HepG2 (cell line): Measurements from ENCODE around the gene GATM. TPM values are rescaled to one million over a fixed set of nuclear protein-coding genes. Genes with fewer than 3 reads are reported as not detected.

Experiments used
- AHR ChIP-seq: IDR thresholded peaks from 2 replicates; pipeline ENCODE4 v1.6.1; 2018; ENCODE audit warnings: missing genetic modification reagents, missing compliant biosample characterization
- AKAP8 ChIP-seq: sonication (generic); formaldehyde crosslinking; IDR thresholded peaks from 2 replicates; pipeline ENCODE4 v1.5.1; 2020; ENCODE audit warnings: mild to moderate bottlenecking, missing genetic modification reagents
- CAMTA2 ChIP-seq: sonication (generic); formaldehyde crosslinking; IDR thresholded peaks from 2 replicates; pipeline ENCODE4 v1.4.0; 2020; ENCODE audit warnings: mild to moderate bottlenecking, missing genetic modification reagents, borderline replicate concordance
- FIP1L1 ChIP-seq: fragments of 200-400 bp; formaldehyde crosslinking; IDR thresholded peaks from 2 replicates; pipeline ENCODE4 v1.6.1; 2018; ENCODE audit warnings: low read depth, mild to moderate bottlenecking, low read length, moderate library complexity, borderline replicate concordance; ENCODE audit not compliant: insufficient read depth
- GATAD1 ChIP-seq: IDR thresholded peaks from 2 replicates; pipeline ENCODE4 v1.6.1; 2016; ENCODE audit warnings: missing genetic modification reagents, missing compliant biosample characterization
- IKZF1 ChIP-seq: fragments of 450-650 bp; IDR thresholded peaks from 2 replicates; pipeline ENCODE4 v1.7.1; 2016
- NFE2L2 ChIP-seq: fragments of 150-350 bp; IDR thresholded peaks from 2 replicates; pipeline ENCODE4 v1.6.1; 2014; ENCODE audit warnings: low read length
- PAWR ChIP-seq: sonication (generic); formaldehyde crosslinking; IDR thresholded peaks from 2 replicates; pipeline ENCODE4 v1.4.0; 2020; ENCODE audit warnings: missing genetic modification reagents, mild to moderate bottlenecking, borderline replicate concordance
- SAFB2 ChIP-seq: sonication (generic); formaldehyde crosslinking; IDR thresholded peaks from 2 replicates; pipeline ENCODE4 v1.5.1; 2020; ENCODE audit warnings: missing genetic modification reagents, low read depth, mild to moderate bottlenecking, borderline replicate concordance
- SALL1 ChIP-seq: sonication (generic); formaldehyde crosslinking; IDR thresholded peaks from 2 replicates; pipeline ENCODE4 v1.8.0; 2022; ENCODE audit warnings: mild to moderate bottlenecking, missing genetic modification reagents
- SP1 ChIP-seq, 2 experiments: fragments of 450-650 bp in 1 of 2; sonication (generic) in 1 of 2; formaldehyde crosslinking in 1 of 2; IDR thresholded peaks; 2 replicates each; pipeline versions ENCODE4 v1.4.0 to v1.6.1; 2016 to 2020; ENCODE audit warnings: missing genetic modification reagents in 1 of 2
- TAF1 ChIP-seq: sonication (generic); formaldehyde crosslinking; IDR thresholded peaks from 2 replicates; pipeline ENCODE4 v1.4.0; 2020; ENCODE audit warnings: missing genetic modification reagents
- XRCC5 ChIP-seq: fragments of 200-400 bp; formaldehyde crosslinking; optimal IDR thresholded peaks from 2 replicates; pipeline ENCODE3; 2017; ENCODE audit warnings: mild to moderate bottlenecking, low read length
- ZMYM4 ChIP-seq: sonication (generic); formaldehyde crosslinking; IDR thresholded peaks from 2 replicates; pipeline ENCODE4 v1.8.1; 2023; ENCODE audit warnings: mild to moderate bottlenecking, missing genetic modification reagents
- ZNF180 ChIP-seq: sonication (generic); formaldehyde crosslinking; IDR thresholded peaks from 2 replicates; pipeline ENCODE4 v1.4.0; 2020; ENCODE audit warnings: low read depth, missing genetic modification reagents, borderline replicate concordance
- ZNF792 ChIP-seq: IDR thresholded peaks from 2 replicates; pipeline ENCODE4 v1.6.1; 2016
- polyA plus RNA-seq, 8 experiments: library from polyadenylated mRNA; depleted of rRNA in 3 of 8; stranded (reverse) in 7 of 8; unstranded in 1 of 8; fragments of >200 nt; fragmentation: Illumina TruSeq in 4 of 8; extraction: Trizol in 4 of 8; gene quantifications; 2 replicates each; pipeline versions ENCODE4 v1.2.1 to v1.2.3, GENCODE V29; 2011 to 2016; ENCODE audit warnings: low read depth in 4 of 8, missing spikeins in 1 of 8, mixed read lengths in 1 of 8; ENCODE audit not compliant: insufficient read depth in 1 of 8
- total RNA-seq, 5 experiments: library from RNA; depleted of rRNA; stranded (reverse); fragments of >200 nt; fragmentation: Illumina TruSeq; extraction: Trizol; gene quantifications; 2 replicates each; pipeline ENCODE4 v1.2.3, GENCODE V29; 2016; ENCODE audit warnings: low read depth in 1 of 5
- TF ChIP-seq, protein P1 (sequence below): IDR thresholded peaks from 2 replicates; pipeline ENCODE4 v1.6.1; 2016; ENCODE audit warnings: missing compliant biosample characterization, missing genetic modification reagents, borderline replicate concordance
- TF ChIP-seq, protein P2 (sequence below): sonication (generic); formaldehyde crosslinking; IDR thresholded peaks from 2 replicates; pipeline ENCODE4 v1.4.0; 2020; ENCODE audit warnings: missing genetic modification reagents, borderline replicate concordance
- TF ChIP-seq, protein P3 (sequence below): sonication (generic); formaldehyde crosslinking; IDR thresholded peaks from 2 replicates; pipeline ENCODE4 v1.5.1; 2020; ENCODE audit warnings: mild to moderate bottlenecking, missing genetic modification reagents, moderate library complexity
- TF ChIP-seq, protein P4 (sequence below): sonication (generic); formaldehyde crosslinking; IDR thresholded peaks from 2 replicates; pipeline ENCODE4 v1.4.0; 2020; ENCODE audit warnings: low read depth, mild to moderate bottlenecking, missing genetic modification reagents
- TF ChIP-seq, protein P5 (sequence below): sonication (generic); formaldehyde crosslinking; IDR thresholded peaks from 2 replicates; pipeline ENCODE4 v1.5.1; 2020; ENCODE audit warnings: missing genetic modification reagents, mild to moderate bottlenecking, borderline replicate concordance
- TF ChIP-seq, protein P6 (sequence below): sonication (generic); formaldehyde crosslinking; IDR thresholded peaks from 2 replicates; pipeline ENCODE4 v1.9.0; 2022; ENCODE audit warnings: missing genetic modification reagents, mild to moderate bottlenecking, borderline replicate concordance

Gene GATM
- total and polyA plus RNA-seq, 2 of the 13 experiments (the other 11 are each of a cell fraction or from before 2014, with no cell fraction given): 2.1 to 16.8 TPM

DNA sequence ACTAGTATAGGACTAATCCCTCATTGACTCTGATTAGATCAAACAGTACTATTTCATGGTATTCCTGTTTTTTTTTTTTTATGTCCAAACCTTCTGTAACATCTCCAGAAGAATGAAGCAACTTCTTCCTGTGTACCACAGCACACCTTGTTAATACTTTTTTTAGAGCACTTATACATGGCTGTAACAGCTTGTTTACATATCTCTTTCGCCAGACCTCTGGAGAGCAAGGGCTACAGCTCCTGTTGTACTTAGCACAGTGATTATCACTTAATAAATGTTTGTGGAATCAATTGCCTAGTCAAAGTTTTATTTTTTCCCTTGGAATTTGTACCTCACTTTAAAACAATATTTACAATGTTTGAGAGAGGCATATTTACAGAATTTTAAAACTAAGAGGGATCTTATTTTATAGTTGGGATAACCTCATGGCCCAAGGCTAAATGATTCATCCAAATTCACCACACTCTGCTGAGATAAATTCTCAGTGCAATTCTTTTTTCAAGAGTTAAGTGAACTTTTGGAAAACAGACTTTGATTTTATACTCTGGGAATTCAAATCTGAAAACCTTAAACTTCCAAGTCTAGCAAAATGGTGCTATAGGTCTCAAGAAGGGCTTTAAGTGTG lies 9.2 kb upstream of the GATM start (continued):
- TF ChIP-seq, protein P1, sequence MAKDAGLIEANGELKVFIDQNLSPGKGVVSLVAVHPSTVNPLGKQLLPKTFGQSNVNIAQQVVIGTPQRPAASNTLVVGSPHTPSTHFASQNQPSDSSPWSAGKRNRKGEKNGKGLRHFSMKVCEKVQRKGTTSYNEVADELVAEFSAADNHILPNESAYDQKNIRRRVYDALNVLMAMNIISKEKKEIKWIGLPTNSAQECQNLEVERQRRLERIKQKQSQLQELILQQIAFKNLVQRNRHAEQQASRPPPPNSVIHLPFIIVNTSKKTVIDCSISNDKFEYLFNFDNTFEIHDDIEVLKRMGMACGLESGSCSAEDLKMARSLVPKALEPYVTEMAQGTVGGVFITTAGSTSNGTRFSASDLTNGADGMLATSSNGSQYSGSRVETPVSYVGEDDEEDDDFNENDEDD (CRISPR knock-in tag): no peak
- TF ChIP-seq SAFB2 (no peak), AKAP8 (CRISPR knock-in tag) (no peak), NFE2L2 (no peak), PAWR (no peak), SALL1 (CRISPR knock-in tag) (peak; percentile 62; the same call in 1 of the 2 replicates), SP1 (IDR thresholded peaks at IDR 0.05) (no peak), SP1 (CRISPR knock-in tag; IDR thresholded peaks at IDR 0.05) (no peak), GATAD1 (0 out of 2 replicates have a peak, but pooled peaks have one; percentile 17), XRCC5 (no peak), AHR (CRISPR knock-in tag) (no peak), TAF1 (no peak), ZNF792 (CRISPR knock-in tag) (peak; percentile 69), IKZF1 (no peak), ZMYM4 (no peak), FIP1L1 (no peak), CAMTA2 (CRISPR knock-in tag) (no peak), ZNF180 (CRISPR knock-in tag) (no peak)
- TF ChIP-seq, protein P2, sequence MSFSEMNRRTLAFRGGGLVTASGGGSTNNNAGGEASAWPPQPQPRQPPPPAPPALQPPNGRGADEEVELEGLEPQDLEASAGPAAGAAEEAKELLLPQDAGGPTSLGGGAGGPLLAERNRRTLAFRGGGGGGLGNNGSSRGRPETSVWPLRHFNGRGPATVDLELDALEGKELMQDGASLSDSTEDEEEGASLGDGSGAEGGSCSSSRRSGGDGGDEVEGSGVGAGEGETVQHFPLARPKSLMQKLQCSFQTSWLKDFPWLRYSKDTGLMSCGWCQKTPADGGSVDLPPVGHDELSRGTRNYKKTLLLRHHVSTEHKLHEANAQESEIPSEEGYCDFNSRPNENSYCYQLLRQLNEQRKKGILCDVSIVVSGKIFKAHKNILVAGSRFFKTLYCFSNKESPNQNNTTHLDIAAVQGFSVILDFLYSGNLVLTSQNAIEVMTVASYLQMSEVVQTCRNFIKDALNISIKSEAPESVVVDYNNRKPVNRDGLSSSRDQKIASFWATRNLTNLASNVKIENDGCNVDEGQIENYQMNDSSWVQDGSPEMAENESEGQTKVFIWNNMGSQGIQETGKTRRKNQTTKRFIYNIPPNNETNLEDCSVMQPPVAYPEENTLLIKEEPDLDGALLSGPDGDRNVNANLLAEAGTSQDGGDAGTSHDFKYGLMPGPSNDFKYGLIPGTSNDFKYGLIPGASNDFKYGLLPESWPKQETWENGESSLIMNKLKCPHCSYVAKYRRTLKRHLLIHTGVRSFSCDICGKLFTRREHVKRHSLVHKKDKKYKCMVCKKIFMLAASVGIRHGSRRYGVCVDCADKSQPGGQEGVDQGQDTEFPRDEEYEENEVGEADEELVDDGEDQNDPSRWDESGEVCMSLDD (CRISPR knock-in tag): no peak
- TF ChIP-seq, protein P3, sequence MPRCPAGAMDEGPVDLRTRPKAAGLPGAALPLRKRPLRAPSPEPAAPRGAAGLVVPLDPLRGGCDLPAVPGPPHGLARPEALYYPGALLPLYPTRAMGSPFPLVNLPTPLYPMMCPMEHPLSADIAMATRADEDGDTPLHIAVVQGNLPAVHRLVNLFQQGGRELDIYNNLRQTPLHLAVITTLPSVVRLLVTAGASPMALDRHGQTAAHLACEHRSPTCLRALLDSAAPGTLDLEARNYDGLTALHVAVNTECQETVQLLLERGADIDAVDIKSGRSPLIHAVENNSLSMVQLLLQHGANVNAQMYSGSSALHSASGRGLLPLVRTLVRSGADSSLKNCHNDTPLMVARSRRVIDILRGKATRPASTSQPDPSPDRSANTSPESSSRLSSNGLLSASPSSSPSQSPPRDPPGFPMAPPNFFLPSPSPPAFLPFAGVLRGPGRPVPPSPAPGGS (CRISPR knock-in tag): no peak
- TF ChIP-seq, protein P4, sequence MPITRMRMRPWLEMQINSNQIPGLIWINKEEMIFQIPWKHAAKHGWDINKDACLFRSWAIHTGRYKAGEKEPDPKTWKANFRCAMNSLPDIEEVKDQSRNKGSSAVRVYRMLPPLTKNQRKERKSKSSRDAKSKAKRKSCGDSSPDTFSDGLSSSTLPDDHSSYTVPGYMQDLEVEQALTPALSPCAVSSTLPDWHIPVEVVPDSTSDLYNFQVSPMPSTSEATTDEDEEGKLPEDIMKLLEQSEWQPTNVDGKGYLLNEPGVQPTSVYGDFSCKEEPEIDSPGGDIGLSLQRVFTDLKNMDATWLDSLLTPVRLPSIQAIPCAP (CRISPR knock-in tag): no peak
- TF ChIP-seq, protein P5, sequence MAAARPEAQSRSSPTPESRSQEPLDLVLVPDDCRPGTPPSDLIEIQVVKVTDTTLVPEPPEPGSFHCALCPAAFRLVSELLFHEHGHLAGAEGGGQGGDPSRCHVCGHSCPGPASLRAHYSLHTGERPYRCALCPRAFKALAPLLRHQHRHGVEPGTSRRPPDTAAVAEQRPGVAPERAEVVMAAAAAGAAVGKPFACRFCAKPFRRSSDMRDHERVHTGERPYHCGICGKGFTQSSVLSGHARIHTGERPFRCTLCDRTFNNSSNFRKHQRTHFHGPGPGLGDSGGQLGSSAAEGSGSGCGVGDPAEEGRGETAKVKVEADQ (CRISPR knock-in tag): no peak
- TF ChIP-seq, protein P6, sequence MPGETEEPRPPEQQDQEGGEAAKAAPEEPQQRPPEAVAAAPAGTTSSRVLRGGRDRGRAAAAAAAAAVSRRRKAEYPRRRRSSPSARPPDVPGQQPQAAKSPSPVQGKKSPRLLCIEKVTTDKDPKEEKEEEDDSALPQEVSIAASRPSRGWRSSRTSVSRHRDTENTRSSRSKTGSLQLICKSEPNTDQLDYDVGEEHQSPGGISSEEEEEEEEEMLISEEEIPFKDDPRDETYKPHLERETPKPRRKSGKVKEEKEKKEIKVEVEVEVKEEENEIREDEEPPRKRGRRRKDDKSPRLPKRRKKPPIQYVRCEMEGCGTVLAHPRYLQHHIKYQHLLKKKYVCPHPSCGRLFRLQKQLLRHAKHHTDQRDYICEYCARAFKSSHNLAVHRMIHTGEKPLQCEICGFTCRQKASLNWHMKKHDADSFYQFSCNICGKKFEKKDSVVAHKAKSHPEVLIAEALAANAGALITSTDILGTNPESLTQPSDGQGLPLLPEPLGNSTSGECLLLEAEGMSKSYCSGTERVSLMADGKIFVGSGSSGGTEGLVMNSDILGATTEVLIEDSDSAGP (CRISPR knock-in tag): no peak
